ENCODE data around the gene TSPAN1.

Gene TSPAN1

DNA sequence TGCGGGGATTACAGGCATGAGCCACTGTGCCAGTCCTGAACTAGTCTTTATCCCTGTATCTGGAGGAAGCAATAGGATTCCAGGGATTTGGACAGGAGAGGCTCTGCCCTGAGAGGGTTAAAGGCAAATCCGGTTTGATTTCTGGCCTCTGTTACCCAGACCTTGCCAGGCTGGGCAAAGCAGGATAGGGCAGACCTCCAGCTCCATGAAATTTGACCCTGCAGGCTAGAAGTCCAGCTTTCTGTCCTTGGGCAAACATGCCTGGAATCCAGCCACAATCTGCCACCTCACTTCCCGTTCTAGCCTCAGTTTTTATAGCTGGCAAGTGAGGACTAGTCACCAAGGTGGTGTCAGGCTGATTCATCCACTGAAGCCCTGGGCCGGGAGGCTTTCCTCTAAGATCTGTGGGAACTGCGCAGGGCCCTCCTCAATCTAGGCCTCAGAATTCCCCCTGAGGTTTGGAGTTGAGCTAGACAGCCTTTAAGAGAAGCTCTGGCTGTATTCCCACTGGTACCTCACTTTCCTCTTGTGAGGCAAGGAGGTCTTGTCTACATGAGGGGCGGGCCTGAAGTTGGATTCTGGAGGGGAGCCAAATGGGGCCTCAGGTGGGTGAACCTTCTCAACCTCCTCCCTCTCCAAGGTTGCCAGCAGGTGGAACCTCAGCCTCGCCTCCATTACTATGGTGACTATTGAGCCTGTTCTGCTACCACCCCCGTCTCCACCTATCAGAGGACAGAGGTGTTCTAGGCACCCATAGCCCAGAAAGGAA is 8.4 kb downstream of the TSPAN1 start:
- TF ChIP-seq POLR2AphosphoS5 (IDR thresholded peaks at IDR 0.05; ENCODE audit: low read depth, low read length) (no peak), TAF1 (IDR thresholded peaks at IDR 0.05; ENCODE audit: borderline replicate concordance, insufficient read depth, low read length) (no peak), SIN3A (IDR thresholded peaks at IDR 0.05; ENCODE audit: borderline replicate concordance, insufficient read depth, low read length) (no peak), FOXP2 (optimal IDR thresholded peaks at IDR 0.05; ENCODE audit: borderline replicate concordance, extremely low read depth, extremely low read length, insufficient read depth) (no peak)
- TF ChIP-seq, protein P1, sequence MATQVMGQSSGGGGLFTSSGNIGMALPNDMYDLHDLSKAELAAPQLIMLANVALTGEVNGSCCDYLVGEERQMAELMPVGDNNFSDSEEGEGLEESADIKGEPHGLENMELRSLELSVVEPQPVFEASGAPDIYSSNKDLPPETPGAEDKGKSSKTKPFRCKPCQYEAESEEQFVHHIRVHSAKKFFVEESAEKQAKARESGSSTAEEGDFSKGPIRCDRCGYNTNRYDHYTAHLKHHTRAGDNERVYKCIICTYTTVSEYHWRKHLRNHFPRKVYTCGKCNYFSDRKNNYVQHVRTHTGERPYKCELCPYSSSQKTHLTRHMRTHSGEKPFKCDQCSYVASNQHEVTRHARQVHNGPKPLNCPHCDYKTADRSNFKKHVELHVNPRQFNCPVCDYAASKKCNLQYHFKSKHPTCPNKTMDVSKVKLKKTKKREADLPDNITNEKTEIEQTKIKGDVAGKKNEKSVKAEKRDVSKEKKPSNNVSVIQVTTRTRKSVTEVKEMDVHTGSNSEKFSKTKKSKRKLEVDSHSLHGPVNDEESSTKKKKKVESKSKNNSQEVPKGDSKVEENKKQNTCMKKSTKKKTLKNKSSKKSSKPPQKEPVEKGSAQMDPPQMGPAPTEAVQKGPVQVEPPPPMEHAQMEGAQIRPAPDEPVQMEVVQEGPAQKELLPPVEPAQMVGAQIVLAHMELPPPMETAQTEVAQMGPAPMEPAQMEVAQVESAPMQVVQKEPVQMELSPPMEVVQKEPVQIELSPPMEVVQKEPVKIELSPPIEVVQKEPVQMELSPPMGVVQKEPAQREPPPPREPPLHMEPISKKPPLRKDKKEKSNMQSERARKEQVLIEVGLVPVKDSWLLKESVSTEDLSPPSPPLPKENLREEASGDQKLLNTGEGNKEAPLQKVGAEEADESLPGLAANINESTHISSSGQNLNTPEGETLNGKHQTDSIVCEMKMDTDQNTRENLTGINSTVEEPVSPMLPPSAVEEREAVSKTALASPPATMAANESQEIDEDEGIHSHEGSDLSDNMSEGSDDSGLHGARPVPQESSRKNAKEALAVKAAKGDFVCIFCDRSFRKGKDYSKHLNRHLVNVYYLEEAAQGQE (IDR thresholded peaks at IDR 0.05; ENCODE audit: insufficient read depth in 1 of 2, low read depth in 2 of 2, low read length in 2 of 2) = no peak

DNA sequence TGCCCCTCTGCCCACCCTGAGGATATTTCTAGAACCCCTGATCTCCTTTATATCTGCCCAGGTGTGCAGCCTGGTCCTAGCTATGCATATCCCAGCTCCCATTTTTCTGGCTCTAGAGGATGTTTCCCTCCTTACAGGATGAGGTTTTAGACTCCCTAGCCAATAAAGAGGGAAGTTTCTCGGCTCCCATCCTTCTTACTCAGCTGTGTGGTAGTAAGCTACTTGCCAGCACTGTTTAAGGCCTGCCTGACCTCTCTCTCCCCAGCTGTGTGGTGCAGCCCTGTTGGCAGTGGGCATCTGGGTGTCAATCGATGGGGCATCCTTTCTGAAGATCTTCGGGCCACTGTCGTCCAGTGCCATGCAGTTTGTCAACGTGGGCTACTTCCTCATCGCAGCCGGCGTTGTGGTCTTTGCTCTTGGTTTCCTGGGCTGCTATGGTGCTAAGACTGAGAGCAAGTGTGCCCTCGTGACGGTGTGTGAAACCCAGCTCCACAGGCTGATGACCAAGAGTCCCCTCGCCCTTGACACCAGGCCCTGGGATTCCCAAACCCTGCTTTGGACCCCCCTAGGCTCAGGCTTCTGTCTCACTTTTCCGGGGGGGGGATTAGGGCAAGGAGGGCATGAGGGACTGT is 9.2 kb downstream of the TSPAN1 start:
- no peak for TF ChIP-seq SIN3A (IDR thresholded peaks at IDR 0.05; ENCODE audit: borderline replicate concordance, insufficient read depth, low read length)

DNA sequence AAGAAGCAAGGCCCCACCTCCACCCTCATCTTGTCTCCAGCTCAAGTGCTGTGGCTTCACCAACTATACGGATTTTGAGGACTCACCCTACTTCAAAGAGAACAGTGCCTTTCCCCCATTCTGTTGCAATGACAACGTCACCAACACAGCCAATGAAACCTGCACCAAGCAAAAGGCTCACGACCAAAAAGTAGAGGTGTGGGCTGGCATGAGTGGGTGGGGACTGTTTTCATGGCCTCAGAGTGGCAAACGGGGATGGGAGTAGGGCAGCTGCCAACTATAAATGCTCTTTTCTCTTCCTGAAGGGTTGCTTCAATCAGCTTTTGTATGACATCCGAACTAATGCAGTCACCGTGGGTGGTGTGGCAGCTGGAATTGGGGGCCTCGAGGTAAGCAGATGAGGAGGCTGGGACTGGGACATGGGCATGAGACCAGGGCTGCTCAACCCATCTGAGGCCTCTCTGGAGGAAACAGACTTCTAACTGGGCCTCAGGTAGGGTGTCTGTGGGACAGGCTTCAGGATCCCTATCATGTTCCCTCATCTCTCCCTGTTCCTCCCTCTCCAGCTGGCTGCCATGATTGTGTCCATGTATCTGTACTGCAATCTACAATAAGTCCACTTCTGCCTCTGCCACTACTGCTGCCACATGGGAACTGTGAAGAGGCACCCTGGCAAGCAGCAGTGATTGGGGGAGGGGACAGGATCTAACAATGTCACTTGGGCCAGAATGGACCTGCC is 10.2 kb downstream of the TSPAN1 start:
- TF ChIP-seq POLR2AphosphoS5 (IDR thresholded peaks at IDR 0.05; ENCODE audit: low read depth, low read length) = no peak
- no peak for TF ChIP-seq TAF1 (IDR thresholded peaks at IDR 0.05; ENCODE audit: borderline replicate concordance, insufficient read depth, low read length)
- TF ChIP-seq SIN3A (IDR thresholded peaks at IDR 0.05; ENCODE audit: borderline replicate concordance, insufficient read depth, low read length) = no peak
- TF ChIP-seq FOXP2 (optimal IDR thresholded peaks at IDR 0.05; ENCODE audit: borderline replicate concordance, extremely low read depth, extremely low read length, insufficient read depth) = no peak
- TF ChIP-seq, protein P1 (IDR thresholded peaks at IDR 0.05; ENCODE audit: insufficient read depth in 1 of 2, low read depth in 2 of 2, low read length in 2 of 2) = no peak

DNA sequence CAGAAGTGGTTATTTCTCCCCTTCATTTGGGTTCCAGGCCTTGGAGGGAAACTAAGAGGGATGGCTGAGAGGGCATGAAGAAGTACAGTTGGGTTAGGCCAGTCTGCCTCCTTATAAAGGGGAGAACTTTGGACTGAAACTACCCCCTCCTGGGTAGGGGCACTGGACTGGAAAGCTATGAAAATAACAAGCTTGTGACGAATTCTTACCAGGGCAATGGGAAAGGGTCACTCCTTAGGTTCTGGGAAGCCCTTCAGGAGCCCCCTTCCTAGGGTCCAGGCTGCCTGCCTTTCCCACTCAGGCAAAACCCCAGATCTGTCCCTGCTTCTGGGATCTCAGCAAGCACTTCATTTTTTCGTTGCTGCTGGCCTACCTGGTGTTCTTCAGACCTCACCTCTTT is 11.2 kb downstream of the TSPAN1 start:
- no peak for TF ChIP-seq FOXP2 (optimal IDR thresholded peaks at IDR 0.05; ENCODE audit: borderline replicate concordance, extremely low read depth, extremely low read length, insufficient read depth)
- TF ChIP-seq, protein P1 (IDR thresholded peaks at IDR 0.05; ENCODE audit: insufficient read depth in 1 of 2, low read depth in 2 of 2, low read length in 2 of 2) = no peak
- no peak for TF ChIP-seq POLR2AphosphoS5 (IDR thresholded peaks at IDR 0.05; ENCODE audit: low read depth, low read length)
- TF ChIP-seq SIN3A (IDR thresholded peaks at IDR 0.05; ENCODE audit: borderline replicate concordance, insufficient read depth, low read length) = no peak
- no peak for TF ChIP-seq TAF1 (IDR thresholded peaks at IDR 0.05; ENCODE audit: borderline replicate concordance, insufficient read depth, low read length)

DNA sequence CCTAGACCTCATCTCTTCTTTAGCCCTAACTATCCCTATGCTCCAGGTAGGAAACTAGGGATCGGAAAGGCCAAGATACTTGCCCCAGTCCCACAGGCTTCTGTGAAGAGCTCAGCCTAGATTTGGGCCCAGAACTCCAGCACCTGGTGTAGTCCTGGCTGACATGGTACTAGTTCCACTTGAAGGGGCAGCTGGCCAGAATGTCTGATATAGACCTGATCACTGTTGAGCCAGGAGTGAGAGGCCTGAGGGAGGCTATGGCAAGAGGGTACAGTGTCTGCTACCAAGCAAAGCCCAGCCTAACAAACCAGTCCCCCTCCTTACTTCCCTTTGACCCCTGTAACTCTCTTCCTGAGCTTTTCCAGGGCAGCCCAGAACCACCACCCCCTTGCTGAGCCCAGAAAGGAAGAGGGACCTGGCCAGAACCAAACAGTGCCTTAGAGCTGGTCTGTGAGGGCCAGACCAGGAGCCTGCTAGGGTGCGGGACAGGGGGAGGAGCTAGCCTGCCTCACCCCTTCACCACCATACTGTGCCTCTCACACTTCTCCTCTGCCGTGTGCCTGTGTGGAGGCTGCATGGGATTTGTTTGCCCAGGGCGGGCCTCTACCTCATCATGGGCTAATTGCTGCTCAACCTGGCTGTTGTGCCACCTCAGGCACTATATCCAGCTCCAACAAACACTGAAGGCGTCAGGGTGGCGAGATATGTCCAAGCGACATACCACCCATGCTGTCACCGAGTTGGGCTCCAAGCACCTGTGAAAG is 12.4 kb downstream of the TSPAN1 start:
- TF ChIP-seq, protein P1 (IDR thresholded peaks at IDR 0.05; ENCODE audit: insufficient read depth in 1 of 2, low read depth in 2 of 2, low read length in 2 of 2) = no peak
- TF ChIP-seq FOXP2 (optimal IDR thresholded peaks at IDR 0.05; ENCODE audit: borderline replicate concordance, extremely low read depth, extremely low read length, insufficient read depth) (no peak), POLR2AphosphoS5 (IDR thresholded peaks at IDR 0.05; ENCODE audit: low read depth, low read length) (no peak), SIN3A (IDR thresholded peaks at IDR 0.05; ENCODE audit: borderline replicate concordance, insufficient read depth, low read length) (no peak), TAF1 (IDR thresholded peaks at IDR 0.05; ENCODE audit: borderline replicate concordance, insufficient read depth, low read length) (no peak)
